ENCODE results near the gene NEK6.

NEK6 gene

DNA sequence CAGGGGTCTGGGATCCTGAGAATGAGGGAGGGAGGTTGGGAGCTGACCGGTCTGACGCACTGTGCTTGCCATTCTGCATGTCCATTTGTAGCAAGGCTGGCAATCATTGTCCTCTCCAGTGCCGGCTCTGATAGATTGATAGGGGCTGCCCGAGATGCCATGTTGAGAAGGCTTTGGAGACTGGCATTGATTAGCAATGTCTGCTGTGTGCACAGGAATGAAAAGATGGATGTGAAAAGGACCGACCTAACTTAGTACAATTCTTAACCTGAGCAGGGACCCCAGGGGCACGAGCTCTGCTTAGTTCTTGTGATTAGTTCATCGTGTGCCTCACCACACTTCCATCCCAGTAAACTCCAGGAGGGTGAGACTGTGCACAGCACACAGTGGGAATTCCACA is 17.0 kb downstream of the NEK6 start:
- Mint-ChIP-seq H3K4me3 (no peak overlapping the region), H3K27ac (peak overlapping the region; percentile 98), H3K36me3 (peaks cover 63% of the 10 kb centered on the region), H3K9me3 (no peaks in the 10 kb centered on the region), H3K27me3 (no peaks in the 10 kb centered on the region), H3K4me1 (peaks cover 92% of the 10 kb centered on the region)
- ATAC-seq, result no peak

DNA sequence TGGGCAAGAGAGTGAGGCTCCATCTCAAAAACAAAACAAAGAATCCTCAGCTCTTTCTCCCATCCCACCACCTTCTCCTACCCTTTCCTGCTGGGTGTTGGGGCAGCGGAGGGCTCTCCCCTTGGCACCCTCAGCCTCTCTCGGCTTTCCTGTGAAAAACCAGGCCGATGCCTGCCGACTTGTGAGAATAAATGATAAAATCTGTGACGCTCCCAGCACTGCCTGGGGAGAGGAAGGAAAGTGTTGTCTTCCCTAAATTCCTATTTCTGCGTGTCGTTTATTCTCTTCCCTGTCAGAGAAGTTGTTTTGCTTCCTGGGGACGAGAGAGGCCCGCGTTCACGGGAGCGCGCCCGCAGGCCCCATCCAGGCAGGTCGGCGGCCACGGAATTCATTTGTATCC is 19.7 kb downstream of the NEK6 start:
- Mint-ChIP-seq H3K4me3 (no peak overlapping the region), H3K27me3 (no peaks in the 10 kb centered on the region), H3K9me3 (no peaks in the 10 kb centered on the region), H3K4me1 (peaks cover 92% of the 10 kb centered on the region), H3K36me3 (peaks cover 68% of the 10 kb centered on the region), H3K27ac (peak overlapping the region; percentile 98)
- ATAC-seq, result no peak

DNA sequence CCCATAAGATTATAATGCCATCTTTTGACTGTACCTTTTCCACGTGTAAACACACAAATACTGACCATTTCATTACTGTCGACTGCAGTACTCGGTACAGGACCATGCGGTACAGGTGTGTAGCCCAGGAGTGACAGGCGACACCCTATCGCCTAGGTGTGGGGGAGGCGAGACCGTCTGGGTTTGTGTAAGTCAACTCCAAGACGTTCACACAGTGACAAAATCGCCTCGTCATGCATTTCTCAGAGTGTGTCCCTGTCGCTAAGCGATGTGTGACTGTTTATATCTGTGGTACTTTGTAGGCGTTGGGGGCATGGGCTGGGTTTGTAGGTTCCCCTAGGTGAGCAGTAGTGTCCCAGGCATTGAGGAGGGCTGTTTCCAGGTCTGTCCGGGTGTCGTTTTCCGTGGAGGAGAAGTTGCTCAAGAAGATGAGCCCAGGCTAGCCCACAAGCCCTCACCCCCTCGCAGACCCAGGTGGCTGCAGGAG is 20.3 kb downstream of the NEK6 start:
- Mint-ChIP-seq H3K4me1 (peaks cover 94% of the 10 kb centered on the region), H3K36me3 (peaks cover 61% of the 10 kb centered on the region), H3K9me3 (no peaks in the 10 kb centered on the region), H3K27ac (peak overlapping the region; percentile 98), H3K4me3 (no peak overlapping the region), H3K27me3 (no peaks in the 10 kb centered on the region)
- no peak for ATAC-seq

DNA sequence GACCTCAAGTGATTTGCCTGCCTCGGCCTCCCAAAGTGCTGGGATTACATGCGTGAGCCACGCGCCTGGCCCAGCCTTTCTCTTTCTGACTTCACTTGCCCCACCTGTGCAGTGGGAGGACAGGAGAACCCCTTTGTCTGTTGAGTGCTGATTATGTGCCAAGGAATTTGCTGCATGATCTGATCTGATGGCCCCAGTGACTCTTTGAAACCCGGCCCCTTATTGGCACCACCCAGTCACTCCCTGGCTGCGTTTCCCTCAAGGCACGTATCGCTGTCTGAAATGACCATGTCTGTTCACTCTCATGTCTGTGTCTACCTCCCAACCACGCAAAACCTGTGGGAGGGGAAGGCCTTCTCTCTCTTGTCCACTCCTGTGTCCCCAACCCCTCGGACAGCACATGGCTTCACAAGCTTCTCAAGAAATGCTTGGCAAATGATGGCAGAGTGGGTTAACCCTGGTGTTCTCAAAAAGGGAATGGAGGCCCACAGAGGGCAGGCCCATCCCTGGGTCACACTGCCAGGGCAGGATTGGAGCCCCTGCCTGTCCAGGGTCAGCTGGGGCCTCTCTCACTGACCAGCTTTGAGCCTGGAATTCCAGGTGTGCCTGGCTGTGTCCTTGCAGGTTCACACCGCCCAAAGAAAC is 21.9 kb downstream of the NEK6 start:
- peak overlapping the region; percentile 98 for H3K27ac Mint-ChIP-seq
- H3K4me3 Mint-ChIP-seq, result peak overlapping the region; percentile 12
- H3K9me3 Mint-ChIP-seq, result no peaks in the 10 kb centered on the region
- no peaks in the 10 kb centered on the region for H3K27me3 Mint-ChIP-seq
- H3K36me3 Mint-ChIP-seq, result peaks cover 53% of the 10 kb centered on the region
- no peak for ATAC-seq
- peaks cover 95% of the 10 kb centered on the region for H3K4me1 Mint-ChIP-seq

GRCh38 chr9:124280176-124280691 is 22.5 kb downstream of the NEK6 start:
- H3K4me1 Mint-ChIP-seq, result peaks cover 95% of the 10 kb centered on the region
- H3K27me3 Mint-ChIP-seq, result no peaks in the 10 kb centered on the region
- H3K9me3 Mint-ChIP-seq, result no peaks in the 10 kb centered on the region
- peaks cover 47% of the 10 kb centered on the region for H3K36me3 Mint-ChIP-seq
- ATAC-seq, result no peak
- no peak overlapping the region for H3K4me3 Mint-ChIP-seq
- H3K27ac Mint-ChIP-seq, result peak overlapping the region; percentile 98

DNA sequence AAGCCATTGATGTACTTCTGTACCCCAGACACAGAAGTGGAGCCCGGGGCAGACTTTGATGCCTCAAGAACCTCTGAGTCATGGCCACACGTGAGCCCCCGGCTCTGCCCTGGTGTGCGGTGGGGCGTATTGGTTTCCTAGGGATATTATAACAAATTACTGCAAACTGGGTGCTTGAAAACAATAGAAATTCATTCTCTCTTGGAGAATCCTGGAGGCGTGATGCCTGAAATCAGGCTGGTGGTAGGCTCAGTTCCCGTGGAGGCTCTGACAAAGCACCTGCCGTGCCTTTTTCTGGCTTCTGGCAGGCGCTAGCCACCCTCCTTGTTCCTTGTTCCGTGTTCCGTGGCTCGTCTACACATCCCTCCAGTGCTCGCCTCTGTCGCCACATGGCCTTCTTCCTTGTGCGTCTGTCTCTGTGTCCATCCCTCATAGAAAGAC is 24.2 kb downstream of the NEK6 start:
- peaks cover 30% of the 10 kb centered on the region for H3K36me3 Mint-ChIP-seq
- H3K4me1 Mint-ChIP-seq, result peaks cover 94% of the 10 kb centered on the region
- no peaks in the 10 kb centered on the region for H3K27me3 Mint-ChIP-seq
- peak overlapping the region; percentile 29 for H3K4me3 Mint-ChIP-seq
- H3K27ac Mint-ChIP-seq, result peak overlapping the region; percentile 98
- no peaks in the 10 kb centered on the region for H3K9me3 Mint-ChIP-seq
- ATAC-seq, result no peak

DNA sequence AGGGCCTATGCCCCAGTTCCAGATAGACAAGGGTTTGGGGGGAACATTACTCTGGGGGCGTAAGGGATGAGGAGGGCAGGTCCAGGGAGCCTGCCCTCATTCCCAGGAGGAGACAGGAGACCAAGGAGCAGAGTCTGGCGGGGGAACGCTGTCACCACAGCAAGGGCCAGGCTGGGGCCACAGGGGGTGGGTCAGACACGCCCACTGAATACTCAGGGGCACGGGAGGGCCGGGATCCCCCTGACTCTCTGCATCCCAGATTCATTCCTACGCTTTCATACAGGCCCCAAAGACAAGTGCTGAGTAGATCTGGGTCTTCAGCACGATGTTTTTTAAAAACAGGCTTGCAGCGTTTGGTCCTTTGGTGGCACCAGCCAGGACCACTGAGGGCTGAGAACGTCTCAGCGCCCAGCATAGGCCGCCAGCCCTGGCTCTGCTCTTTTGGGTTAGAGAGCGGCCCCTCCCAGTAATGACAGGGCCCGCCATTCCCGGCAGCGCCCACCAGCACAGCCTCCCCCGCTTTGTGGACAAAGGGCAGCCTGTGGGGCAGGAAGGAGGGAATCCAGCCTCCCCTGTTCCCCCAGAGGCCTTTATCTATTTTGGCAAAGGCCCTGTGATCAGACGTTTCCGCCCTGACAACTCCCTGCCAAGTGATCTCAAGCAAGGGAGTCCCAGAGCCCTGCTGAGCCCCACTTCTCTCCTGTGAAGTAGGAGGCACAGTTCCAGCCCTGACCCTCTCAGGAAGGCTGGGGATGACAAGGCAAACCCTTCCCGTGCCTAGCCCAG is 24.9 kb downstream of the NEK6 start:
- no peaks in the 10 kb centered on the region for H3K9me3 Mint-ChIP-seq
- peaks cover 27% of the 10 kb centered on the region for H3K36me3 Mint-ChIP-seq
- peak overlapping the region; percentile 98 for H3K27ac Mint-ChIP-seq
- no peak overlapping the region for H3K4me3 Mint-ChIP-seq
- ATAC-seq, result no peak
- H3K4me1 Mint-ChIP-seq, result peaks cover 94% of the 10 kb centered on the region
- no peaks in the 10 kb centered on the region for H3K27me3 Mint-ChIP-seq

GRCh38 chr9:124283228-124283814 is 25.6 kb downstream of the NEK6 start:
- H3K4me3 Mint-ChIP-seq, result no peak overlapping the region

DNA sequence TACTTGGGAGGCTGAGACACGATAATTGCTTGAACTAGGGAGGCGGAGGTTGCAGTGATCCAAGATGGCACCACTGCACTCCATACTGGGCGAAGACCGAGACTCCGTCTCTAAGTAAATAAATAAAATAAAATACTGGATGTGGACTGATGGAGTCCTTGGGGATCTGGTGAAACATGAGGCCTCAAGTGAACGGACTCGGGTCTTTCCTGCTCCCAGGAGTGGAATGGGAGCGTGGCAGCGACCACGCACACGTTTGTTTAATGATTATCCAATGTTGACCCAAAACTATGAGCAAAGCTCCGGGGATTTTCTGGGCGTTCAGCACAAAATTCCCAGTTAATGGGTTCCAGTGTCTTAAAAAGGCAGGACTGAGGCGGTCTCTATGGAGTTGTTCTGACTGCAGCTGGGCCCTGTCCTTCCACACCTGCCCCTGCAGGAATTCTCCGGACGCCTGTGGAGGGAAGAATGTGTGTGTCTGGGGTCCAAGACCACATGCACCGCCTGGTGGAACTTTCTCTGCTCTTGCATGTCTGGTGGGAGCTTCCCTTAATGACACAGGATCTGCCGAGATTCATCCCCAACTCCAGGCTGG is 26.6 kb downstream of the NEK6 start:
- H3K4me1 Mint-ChIP-seq, result peaks cover 92% of the 10 kb centered on the region
- H3K9me3 Mint-ChIP-seq, result no peaks in the 10 kb centered on the region
- H3K4me3 Mint-ChIP-seq, result no peak overlapping the region
- no peaks in the 10 kb centered on the region for H3K27me3 Mint-ChIP-seq
- ATAC-seq, result no peak
- peak overlapping the region; percentile 98 for H3K27ac Mint-ChIP-seq
- peaks cover 28% of the 10 kb centered on the region for H3K36me3 Mint-ChIP-seq

More at GRCh38 chr9:124283228-124283814, 25.6 kb downstream of the NEK6 start:
- Mint-ChIP-seq H3K36me3 (peaks cover 20% of the 10 kb centered on the region), H3K9me3 (no peaks in the 10 kb centered on the region), H3K27ac (peak overlapping the region; percentile 98), H3K27me3 (no peaks in the 10 kb centered on the region), H3K4me1 (peaks cover 92% of the 10 kb centered on the region)
- ATAC-seq, result no peak

- peak overlapping the region; percentile 98 for H3K27ac Mint-ChIP-seq
- ATAC-seq, result no peak
- H3K4me3 Mint-ChIP-seq, result peak overlapping the region; percentile 56
- peaks cover 28% of the 10 kb centered on the region for H3K36me3 Mint-ChIP-seq
- H3K4me1 Mint-ChIP-seq, result peaks cover 92% of the 10 kb centered on the region
- no peaks in the 10 kb centered on the region for H3K27me3 Mint-ChIP-seq
- H3K9me3 Mint-ChIP-seq, result no peaks in the 10 kb centered on the region
Observed at GRCh38 chr9:124284940-124285441, 27.2 kb downstream of the NEK6 start.

DNA sequence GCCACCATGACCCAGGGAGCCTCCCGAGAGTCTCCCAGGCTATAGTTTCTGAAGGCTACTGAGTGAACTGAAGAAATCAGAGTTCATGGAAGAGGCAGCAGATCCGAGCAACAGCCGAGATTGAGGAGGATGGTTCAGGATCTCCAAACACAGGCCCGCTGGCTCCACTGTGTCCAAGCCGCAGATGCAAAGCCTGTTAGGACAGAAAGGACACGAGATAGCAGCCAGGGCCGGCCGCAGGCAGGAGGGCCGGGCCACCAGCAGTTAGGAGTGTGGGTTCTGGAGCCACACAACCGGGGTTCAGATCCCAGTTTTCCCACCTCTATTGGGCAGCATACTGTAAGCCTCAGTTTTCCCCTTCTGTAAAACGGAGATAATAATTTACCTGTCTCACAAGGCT is 27.7 kb downstream of the NEK6 start:
- H3K27ac Mint-ChIP-seq, result peak overlapping the region; percentile 98
- H3K9me3 Mint-ChIP-seq, result no peaks in the 10 kb centered on the region
- H3K36me3 Mint-ChIP-seq, result peaks cover 23% of the 10 kb centered on the region
- peak overlapping the region; percentile 56 for H3K4me3 Mint-ChIP-seq
- ATAC-seq, result no peak
- peaks cover 92% of the 10 kb centered on the region for H3K4me1 Mint-ChIP-seq
- H3K27me3 Mint-ChIP-seq, result no peaks in the 10 kb centered on the region

- peaks cover 19% of the 10 kb centered on the region for H3K36me3 Mint-ChIP-seq
- H3K4me1 Mint-ChIP-seq, result peaks cover 92% of the 10 kb centered on the region
- no peaks in the 10 kb centered on the region for H3K9me3 Mint-ChIP-seq
- peak overlapping the region; percentile 98 for H3K27ac Mint-ChIP-seq
- peak; percentile 75 for ATAC-seq
- H3K4me3 Mint-ChIP-seq, result peak overlapping the region; percentile 79
- H3K27me3 Mint-ChIP-seq, result no peaks in the 10 kb centered on the region
Observed at GRCh38 chr9:124285903-124286291, 28.1 kb downstream of the NEK6 start.

DNA sequence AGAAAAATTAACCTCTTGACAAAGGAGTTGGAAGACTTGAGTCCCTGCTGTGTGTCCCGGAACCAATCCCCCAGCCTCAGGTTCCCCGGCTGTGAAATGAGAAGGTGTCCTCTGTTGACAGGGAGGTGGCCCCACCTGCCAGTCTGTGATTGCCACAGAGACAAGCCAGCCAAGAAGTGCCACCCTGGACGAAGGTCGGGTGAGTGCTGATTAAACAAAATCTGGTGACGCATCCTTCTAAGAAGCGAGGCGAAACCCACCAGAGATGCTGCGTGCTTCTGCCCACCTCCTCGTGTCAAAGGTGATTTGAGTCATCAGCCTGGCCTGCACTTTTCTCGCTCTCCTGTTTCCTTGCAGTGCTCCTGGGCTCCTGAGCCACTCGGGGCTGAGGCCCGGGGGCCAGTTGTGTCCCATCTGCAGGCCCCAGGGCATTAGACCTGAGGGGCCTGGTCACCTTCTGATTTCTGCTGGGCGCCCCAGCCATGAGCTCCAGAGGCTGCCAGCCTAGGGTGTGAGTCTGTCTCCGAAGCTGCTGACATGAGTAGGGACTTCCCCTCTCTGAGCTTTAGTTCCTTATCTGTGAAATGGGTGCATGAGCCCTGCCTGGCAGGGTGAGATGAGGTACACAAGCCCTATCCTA is 28.7 kb downstream of the NEK6 start:
- Mint-ChIP-seq H3K36me3 (peaks cover 16% of the 10 kb centered on the region), H3K27me3 (no peaks in the 10 kb centered on the region), H3K9me3 (no peaks in the 10 kb centered on the region), H3K4me3 (peak overlapping the region; percentile 79), H3K27ac (peak overlapping the region; percentile 98), H3K4me1 (peaks cover 93% of the 10 kb centered on the region)
- peak; percentile 85 for ATAC-seq

DNA sequence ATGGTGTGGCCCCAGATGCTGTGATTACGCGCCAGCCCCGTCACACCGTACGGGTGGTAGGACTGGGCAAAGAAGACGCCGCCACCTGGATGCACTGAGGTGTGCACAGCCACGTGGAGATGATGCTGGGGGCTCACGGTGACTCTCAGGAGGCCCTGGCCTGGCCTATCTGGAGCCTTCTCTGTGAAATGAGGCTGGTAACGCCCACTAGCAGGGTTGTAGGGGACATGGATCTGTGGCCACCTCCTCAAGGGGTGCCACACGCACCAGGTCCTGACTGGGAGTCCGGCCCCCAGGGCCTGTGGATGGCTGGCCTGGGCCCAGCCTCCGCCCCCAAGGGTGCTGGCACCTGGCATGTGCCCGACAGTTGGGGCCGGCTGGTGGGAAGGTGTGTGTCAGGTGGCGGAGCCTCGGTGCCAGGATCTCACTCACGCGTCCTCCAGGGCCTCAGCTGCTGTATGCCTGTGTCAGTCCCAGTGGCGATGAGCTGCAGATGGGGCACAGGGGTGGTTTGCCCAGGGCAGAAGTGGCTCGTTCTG is 32.4 kb downstream of the NEK6 start:
- Mint-ChIP-seq H3K4me3 (peak overlapping the region; percentile 76), H3K36me3 (peaks cover 32% of the 10 kb centered on the region), H3K27ac (peak overlapping the region; percentile 98), H3K27me3 (no peaks in the 10 kb centered on the region), H3K9me3 (no peaks in the 10 kb centered on the region), H3K4me1 (peaks cover 96% of the 10 kb centered on the region)
- peak; percentile 58 for ATAC-seq
